Measurements from ENCODE around the gene ZNF710.

Gene ZNF710

DNA sequence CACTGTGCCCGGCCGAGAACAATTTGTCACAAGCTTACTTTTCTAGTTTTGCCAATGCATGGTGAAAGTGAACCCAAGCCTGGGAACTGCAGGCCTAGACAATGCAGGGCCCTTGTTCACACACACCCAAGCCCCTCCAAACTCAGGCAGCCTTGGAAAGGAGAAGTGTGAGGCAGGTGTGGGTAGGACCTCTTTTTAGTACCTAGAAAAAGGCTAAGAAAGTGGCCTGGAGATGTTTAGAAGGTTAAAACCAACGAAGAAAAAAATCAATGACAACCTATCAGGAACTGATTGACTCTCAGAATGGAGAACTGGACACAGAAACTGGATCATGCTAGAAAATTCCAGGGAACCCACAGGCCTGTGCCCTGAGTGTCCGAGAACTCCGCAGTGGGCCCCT lies 82.3 kb downstream of the ZNF710 start:
- DNase-seq, result no peak

- DNase-seq, result no peak
These were observed 83.0 kb downstream of the ZNF710 start for GRCh38 chr15:90083954-90084607.

- no peak for DNase-seq
These were observed 83.8 kb downstream of the ZNF710 start for GRCh38 chr15:90084876-90085423.

DNA sequence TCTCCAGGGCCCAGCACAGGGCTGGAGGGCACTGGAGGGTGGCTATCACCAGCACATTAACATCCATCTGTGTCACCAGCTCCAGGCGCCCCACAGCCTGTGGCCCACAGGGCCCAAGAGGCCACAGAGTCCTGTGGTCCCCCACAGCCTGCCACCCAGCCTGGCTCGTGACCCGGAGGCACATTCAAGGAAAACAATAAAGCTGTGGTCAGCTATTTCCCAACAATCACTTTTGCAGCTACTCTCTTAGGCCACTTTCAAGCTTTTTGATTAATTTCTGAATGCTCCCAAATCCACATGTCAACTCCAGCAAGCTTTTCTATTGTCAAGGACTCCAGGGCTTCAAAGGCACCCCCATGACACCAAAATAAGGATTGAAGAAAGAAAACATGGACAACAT lies 84.4 kb downstream of the ZNF710 start:
- DNase-seq, result no peak

- DNase-seq, result no peak
These were observed 85.7 kb downstream of the ZNF710 start for GRCh38 chr15:90086868-90087268.

- DNase-seq, result no peak
These were observed 86.5 kb downstream of the ZNF710 start for GRCh38 chr15:90087454-90088154.

GRCh38 chr15:90090226-90090848 lies 89.2 kb downstream of the ZNF710 start:
- DNase-seq, result no peak

- no peak for DNase-seq
These were observed 90.2 kb downstream of the ZNF710 start for GRCh38 chr15:90091156-90091931.

GRCh38 chr15:90095521-90095959 lies 94.4 kb downstream of the ZNF710 start:
- DNase-seq, result peak; percentile 41

DNA sequence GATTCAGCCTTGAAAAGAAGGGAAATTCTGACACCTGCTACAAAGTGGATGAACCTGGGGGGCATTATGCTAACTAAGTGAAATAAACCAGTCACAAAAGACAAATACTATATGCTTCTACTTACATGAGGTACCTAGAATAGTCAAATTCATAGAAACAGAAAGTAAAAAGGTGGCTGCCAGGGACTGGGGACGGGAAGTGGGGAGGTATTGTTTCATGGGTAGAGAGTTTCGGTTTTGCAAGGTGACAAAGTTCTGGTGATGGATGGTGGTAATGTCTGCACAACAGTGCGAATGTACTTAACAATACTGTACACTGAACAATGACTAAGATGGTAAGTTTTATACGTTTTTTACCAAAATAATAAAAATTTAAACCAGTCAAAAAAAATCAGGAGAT lies 96.4 kb downstream of the ZNF710 start:
- no peak for DNase-seq

- no peak for DNase-seq
These were observed 98.1 kb downstream of the ZNF710 start for GRCh38 chr15:90099072-90099867.

- DNase-seq, result no peak
These were observed 99.0 kb downstream of the ZNF710 start for GRCh38 chr15:90099868-90100831.

- DNase-seq, result peak; percentile 38
These were observed 100.2 kb downstream of the ZNF710 start for GRCh38 chr15:90101130-90101968.

- peak; percentile 81 for DNase-seq
These were observed 101.1 kb downstream of the ZNF710 start, which contains the start of gene IDH2 for GRCh38 chr15:90101969-90102890. TSS of gene IDH2 (minus strand) at chr15:90102468. CDS start at chr15:90102390, 78 bp downstream.

DNA sequence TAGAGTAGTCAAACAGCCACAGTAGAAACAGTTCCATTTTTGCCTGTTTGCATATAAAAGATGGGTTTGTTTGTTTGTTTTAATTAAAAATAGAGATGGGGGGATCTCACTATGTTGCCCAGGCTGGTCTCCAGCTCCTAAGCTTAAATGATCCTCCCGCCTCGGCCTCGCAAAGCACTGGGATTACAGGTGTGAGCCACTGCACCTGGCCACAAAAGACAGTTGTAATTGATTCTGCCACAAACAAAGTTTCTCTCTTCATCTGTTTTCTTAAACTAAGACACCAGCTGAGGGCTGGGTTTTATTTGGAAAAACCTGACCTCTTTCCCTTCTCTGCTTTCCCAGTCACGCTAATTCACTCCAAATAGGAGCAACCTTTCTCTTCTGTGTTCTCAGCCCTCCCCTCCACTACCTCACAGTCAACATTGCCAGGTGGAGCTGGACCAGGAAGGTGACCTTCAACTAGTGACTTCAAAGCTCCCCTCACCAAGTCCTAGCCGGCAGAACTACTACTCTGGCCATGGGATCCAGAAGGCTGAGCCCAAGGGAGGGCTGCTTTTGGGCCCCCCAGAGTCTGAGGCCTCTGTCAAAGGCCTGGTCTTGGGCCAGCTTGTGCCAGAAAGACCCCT lies 102.7 kb downstream of the ZNF710 start:
- DNase-seq, result no peak

DNA sequence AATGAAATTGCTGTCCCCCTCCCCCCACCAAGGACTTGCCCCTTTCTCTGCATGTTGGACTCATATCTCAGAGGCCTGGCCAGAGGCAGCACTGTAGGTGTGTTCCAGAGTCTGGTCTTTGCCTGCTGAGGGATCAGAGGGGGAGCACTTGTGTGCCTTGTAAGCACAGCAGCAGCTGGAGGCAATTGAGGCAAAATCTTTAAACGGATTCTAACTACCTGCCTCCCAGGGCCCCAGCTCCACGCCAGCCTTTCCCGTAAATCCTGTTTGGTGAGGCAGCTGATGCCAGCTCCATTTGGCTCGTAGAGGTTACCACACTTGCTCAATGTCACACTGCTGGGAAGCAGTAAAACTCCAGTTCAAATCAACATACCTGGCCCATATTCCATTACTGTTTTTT lies 103.4 kb downstream of the ZNF710 start:
- no peak for DNase-seq

DNA sequence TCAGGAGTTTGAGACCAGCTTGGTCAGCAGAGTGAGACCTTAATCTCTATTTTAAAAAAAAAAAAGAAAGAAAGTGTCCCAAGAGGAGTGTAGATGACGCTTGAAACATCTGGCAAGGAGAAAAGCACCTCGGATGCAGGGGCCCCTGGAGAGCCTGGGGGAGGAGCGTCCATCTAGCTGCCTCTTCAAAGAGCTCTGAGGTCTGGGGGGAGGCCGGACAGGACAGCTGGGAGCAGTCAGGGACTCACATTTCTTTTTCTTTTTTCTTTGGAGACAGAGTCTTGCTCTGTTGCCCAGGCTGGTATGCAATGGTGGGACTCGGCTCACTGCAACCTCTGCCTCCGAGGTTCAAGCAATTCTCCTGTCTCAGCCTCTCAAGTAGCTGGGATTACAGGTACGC lies 104.4 kb downstream of the ZNF710 start:
- no peak for DNase-seq

DNA sequence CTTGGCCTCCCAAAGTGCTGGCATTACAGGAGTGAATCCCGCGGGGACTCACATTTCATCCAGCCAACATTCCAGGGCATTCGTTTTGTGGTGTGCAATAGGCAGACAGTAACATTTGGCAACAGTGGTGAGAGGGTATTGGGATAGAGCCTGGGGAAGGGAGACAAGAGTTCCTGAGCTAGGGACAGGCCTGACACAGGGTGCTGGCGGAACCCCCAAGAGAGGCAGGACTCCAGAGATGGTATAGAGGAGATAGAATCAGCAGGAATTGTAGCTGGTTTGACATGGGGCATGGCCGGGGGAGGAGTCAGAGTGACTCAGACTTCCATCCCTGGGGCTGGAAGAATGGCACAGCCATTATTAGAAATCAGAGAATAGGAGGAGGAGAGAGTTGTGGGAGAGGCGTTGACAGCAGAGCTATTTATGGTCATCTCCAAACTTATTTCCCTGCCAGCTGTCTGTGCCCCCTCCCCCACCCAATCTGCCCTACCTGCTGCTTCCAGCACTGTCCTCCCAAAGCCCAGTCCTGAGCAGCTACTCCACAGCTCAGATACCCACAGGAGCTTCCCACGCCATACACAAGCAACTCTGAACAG lies 105.5 kb downstream of the ZNF710 start:
- DNase-seq, result no peak
